DMS79 (cell line): Measurements from ENCODE around the gene YIPF6.
"Not testable (repeated sequence)": the region's sequence is repeated elsewhere in the genome, so short reads cannot be mapped to it uniquely, and the experiment has no call there.

Experiments
- DNase-seq: peaks from one replicate; lab custom pipeline; 2025; lab: John Stamatoyannopoulos, UW

The YIPF6 gene

GRCh38 chrX:68506649-68507048 is 7.8 kb downstream of the YIPF6 start:
- DNase-seq = no peak

GRCh38 chrX:68508799-68509198 is 9.9 kb downstream of the YIPF6 start:
- DNase-seq = no peak

DNA sequence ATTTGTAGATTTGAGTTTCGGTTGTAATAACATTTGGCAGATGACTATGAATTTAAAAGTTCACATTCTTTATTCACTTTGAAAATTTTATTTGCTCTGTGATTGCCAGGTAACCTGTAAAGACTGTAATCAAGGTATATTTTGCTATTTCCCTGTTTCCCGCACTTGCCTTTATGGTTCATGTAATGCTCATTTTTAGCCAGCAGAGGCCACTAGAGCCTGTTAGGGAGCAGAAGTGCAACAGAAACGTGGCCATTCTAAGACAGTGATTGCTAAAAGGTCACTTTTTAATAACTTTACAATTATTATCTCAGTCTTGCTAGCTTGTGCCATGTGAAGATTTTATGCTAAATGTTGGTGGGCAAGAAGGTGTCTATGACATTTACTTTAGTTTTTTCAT is 12.4 kb downstream of the YIPF6 start:
- DNase-seq = no peak

GRCh38 chrX:68524680-68525079 is 25.8 kb downstream of the YIPF6 start:
- not testable (repeated sequence) for DNase-seq

- no peak for DNase-seq
These were observed 34.1 kb downstream of the YIPF6 start for GRCh38 chrX:68532831-68533533.

- DNase-seq = no peak
These were observed 34.8 kb downstream of the YIPF6 start for GRCh38 chrX:68533656-68534055.

- no peak for DNase-seq
These were observed 35.8 kb downstream of the YIPF6 start for GRCh38 chrX:68534691-68535090.

DNA sequence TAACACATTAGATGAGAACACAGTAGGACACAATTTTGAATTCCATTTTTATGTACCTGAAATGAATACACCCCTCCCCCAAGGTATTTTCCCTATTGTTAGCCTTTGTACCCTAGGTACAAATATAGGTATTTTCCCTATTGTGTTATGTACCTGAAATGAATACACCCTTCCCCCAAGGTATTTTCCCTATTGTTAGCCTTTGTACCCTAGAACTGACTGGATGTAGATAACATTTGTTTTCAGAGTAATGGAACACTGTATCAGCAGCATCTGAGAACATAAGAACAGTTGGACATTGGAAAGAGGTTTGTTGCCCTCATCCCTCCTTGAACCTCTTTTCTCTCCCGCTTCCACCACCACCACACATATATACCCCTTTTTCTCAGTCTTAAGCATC is 37.6 kb downstream of the YIPF6 start:
- no peak for DNase-seq

GRCh38 chrX:68536884-68537283 is 38.0 kb downstream of the YIPF6 start:
- DNase-seq = no peak

GRCh38 chrX:68550193-68550592 is 51.3 kb downstream of the YIPF6 start:
- DNase-seq = no peak

GRCh38 chrX:68556036-68556435 is 57.2 kb downstream of the YIPF6 start:
- DNase-seq = no peak

DNA sequence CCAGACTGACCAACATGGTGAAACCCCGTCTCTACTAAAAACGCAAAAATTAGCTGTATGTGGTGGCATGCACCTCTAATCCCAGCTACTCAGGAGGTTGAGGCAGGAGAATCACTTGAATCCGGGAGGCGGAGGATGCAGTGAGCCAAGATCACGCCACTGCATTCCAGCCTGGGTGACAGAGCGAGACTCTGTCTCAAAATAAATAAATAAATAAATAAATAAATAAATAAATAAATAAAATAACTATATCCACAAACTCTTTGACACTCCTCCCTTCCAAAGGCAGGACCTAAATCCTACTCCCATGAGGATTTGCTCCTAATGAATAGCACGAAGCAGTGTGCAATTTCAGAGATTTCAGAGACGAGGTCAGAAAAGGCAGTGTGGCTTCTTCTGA is 58.3 kb downstream of the YIPF6 start:
- not testable (repeated sequence) for DNase-seq

DNA sequence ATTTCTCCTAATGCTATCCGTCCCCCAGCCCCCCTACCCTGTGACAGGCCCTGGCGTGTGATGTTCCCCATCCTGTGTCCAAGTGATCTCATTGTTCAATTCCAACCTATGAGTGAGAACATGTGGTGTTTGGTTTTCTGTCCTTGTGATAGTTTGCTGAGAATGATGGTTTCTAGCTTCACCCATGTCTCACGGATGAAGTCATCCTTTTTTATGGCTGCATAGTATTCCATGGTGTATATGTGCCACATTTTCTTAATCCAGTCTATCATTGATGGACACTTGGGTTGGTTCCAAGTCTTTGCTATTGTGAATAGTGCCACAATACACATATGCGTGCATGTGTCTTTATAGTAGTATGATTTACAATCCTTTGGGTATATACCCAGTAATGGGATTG is 61.1 kb downstream of the YIPF6 start:
- not testable (repeated sequence) for DNase-seq

DNA sequence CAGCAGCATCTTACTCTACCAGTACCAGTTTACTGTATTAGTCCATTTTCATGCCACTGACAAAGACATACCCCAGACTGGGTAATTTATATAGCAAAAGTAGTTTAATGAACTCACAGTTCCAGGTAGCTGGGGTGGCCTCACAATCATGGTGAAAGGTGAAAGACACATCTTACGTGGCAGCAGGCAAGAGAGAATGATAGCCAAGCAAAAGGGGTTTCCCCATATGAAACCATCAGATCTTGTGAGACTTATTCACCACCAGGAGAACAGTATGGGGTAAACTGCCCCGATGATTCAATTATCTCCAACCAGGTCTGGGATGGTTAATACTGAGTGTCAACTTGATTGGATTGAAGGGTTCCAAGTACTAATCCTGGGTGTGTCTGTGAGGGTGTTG is 69.3 kb downstream of the YIPF6 start:
- DNase-seq = no peak

DNA sequence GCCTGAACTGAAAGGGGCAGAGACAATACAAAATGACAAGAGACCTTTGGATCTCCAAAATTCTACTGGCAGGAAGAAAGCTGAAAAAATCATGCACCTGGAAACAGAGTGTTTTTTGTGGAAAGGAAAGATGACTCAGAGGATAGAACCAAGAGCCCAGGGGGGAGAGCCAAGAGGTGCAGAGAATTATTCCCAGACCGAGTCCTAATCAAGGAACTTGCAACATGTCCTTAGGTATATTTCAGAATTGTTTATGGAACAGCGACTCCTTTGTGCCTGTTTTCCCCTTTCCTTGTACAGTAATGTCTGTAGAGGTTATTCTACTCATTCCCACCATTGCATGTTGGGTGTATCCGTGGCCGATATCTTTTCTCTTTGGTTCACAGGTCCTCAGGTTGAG is 71.7 kb downstream of the YIPF6 start:
- no peak for DNase-seq

GRCh38 chrX:68571292-68571609 is 72.4 kb downstream of the YIPF6 start:
- no peak for DNase-seq

- no peak for DNase-seq
These were observed 72.9 kb downstream of the YIPF6 start for GRCh38 chrX:68571610-68572311.

DNA sequence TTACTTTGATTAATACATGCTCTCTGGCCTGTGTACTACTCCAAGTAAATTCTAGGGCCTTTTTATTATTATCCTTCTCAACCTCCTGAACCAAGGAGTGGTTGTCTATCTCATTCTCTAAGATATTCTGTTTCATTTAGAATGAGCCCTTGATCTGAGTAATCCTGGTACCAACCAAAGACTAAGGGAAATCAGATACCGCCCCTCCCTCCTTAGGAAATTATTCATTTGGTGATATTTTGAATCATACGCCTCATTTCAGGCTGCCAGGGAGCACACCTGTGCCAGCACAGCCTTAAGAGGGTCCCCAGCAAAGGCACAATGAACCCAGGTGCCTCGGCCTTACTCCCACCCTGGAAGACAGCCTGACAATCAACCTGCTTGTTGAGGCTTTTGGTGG is 75.4 kb downstream of the YIPF6 start:
- DNase-seq = no peak

GRCh38 chrX:68579810-68580209 is 81.0 kb downstream of the YIPF6 start:
- no peak for DNase-seq

DNA sequence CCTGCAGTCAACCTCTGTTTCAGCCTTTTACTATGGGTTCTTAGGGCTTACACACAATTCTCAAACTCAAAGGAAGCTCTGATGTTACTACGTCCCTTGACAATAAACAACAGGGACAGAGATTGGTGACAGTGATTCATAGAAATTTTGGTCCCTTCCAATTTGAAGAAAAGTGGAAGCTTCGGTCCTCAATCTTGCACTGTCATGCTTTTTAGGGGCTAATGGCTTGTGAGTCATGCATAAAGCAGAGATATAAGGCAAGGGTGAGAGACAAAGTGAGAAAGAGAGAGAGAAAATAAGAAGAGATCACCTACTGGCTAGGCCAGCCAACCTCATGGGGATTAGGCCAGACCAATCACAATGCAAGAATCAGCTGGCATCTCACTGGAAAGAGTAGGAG is 85.4 kb downstream of the YIPF6 start:
- no peak for DNase-seq
